ENCODE results near the gene APOOL. TPM values are rescaled to one million over a fixed set of nuclear protein-coding genes. Genes with fewer than 3 reads are reported as not detected.

Gene APOOL
- polyA plus RNA-seq, 3 donors: 19.3 to 24.4 (median 22.2) TPM

Other genes with a start within 250 kb of the APOOL start
- gene SATL1, start 239.9 kb downstream of the APOOL start, polyA plus RNA-seq (ENCODE audit: insufficient read length in 3 of 3): under 1 TPM; 0.39 to 0.56 (median 0.55) TPM
- gene ZNF711, start 240.1 kb downstream of the APOOL start, polyA plus RNA-seq (ENCODE audit: insufficient read length in 3 of 3): 10 to 100 TPM; 69.9 to 86.7 (median 80.0) TPM

All from renal cortex interstitium (tissue), 3 donors.